Activated CD4-positive, alpha-beta T cell treated with anti-CD3 and anti-CD28 coated beads for 36 hours (primary cell): ENCODE measurements around the gene CAMKV. TPM values are rescaled to one million over a fixed set of nuclear protein-coding genes. Genes with fewer than 3 reads are reported as not detected.

Experiments
- ATAC-seq: fragments of 200-7000 bp; cut with Tn5 transposase; one replicate; pipeline ENCODE4 v1.10.0; 2021; ENCODE audit warnings: mild to moderate bottlenecking, moderate library complexity
- CTCF ChIA-PET: fragments of 350-600 bp; sonication (Branson Sonifier 250); formaldehyde crosslinking; loops from one replicate; lab custom pipeline; 2021; ENCODE audit warnings: antibody characterized with exemption; lab: Charles Lee
- POLR2A ChIA-PET: fragments of 350-600 bp; sonication (Branson Sonifier 250); formaldehyde crosslinking; loops from one replicate; lab custom pipeline; 2021; ENCODE audit warnings: antibody characterized with exemption, inconsistent platforms; lab: Charles Lee
- DNase-seq: peaks from one replicate; pipeline ENCODE4 v3.0.0-alpha.2; 2020
- H3K27ac Mint-ChIP-seq: one replicate; pipeline ENCODE4 v1.8.0; 2021; ENCODE audit warnings: mixed read lengths
- H3K27me3 Mint-ChIP-seq: one replicate; pipeline ENCODE4 v1.8.0; 2021; ENCODE audit warnings: mixed read lengths
- H3K36me3 Mint-ChIP-seq: one replicate; pipeline ENCODE4 v1.8.0; 2021; ENCODE audit warnings: low read depth, mixed read lengths
- H3K4me1 Mint-ChIP-seq: one replicate; pipeline ENCODE4 v1.8.0; 2021; ENCODE audit warnings: mixed read lengths
- H3K4me3 Mint-ChIP-seq: one replicate; pipeline ENCODE4 v1.8.0; 2021; ENCODE audit warnings: mild to moderate bottlenecking, moderate library complexity, mixed read lengths
- H3K9me3 Mint-ChIP-seq: one replicate; pipeline ENCODE4 v1.8.0; 2021; ENCODE audit warnings: low read depth, mixed read lengths
- intact Hi-C, 2 experiments: fragments of 100-400 bp; cut with DNase I in 1 of 2; cut with micrococcal nuclease in 1 of 2; formaldehyde crosslinking; loops; one replicate each; pipeline versions ENCODE4 v1.14.2 to v1.15.1; 2022 to 2024; cut with DNase I, micrococcal nuclease
- total RNA-seq, 2 experiments: library from RNA; stranded (reverse); gene quantifications; one replicate each; pipeline ENCODE4 v1.2.3, GENCODE V29; 2021

Gene CAMKV
- total RNA-seq, 2 experiments from 2014 or later: 1.1 to 1.3 TPM

DNA sequence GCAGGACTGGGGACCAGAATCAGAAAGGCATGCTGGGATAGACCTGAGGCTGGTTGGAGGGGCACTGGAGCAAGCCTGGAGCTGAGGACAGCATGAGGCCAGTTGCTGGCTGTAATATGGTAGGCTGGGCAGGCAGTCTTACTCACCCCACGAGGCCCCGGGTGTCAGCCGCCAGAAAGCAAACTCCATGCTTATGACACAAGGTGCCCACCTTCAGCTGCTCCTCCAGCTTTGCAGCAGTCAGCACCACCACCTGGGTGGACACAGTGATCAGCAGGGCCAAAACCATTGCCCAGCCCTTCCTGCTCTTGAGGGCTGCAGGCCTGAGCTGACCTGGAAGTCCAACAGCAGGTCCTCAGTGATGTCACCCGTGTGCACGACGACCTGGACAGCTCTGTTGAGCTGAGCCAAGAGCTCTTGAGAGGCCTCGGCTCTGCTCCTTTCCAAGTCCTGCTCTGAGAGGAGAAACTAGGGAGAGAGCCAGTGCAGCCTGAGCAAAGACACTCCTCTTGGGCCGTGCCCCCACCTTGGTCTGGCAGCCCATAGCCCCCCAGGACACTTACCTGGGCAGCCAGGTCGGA, 56.7 kb downstream of the CAMKV start:
- CTCF ChIA-PET: interaction anchor here (0.6 to 4.7 kb wide), 5 partner anchors 8 to 1142 kb away, joined by 3 to 27 read pairs (median 6); partner anchors contain the start of gene INKA1
- Mint-ChIP-seq H3K4me3 (peak overlapping the region; percentile 89), H3K9me3 (no peaks in the 10 kb centered on the region), H3K4me1 (peaks cover 14% of the 10 kb centered on the region), H3K27me3 (no peaks in the 10 kb centered on the region), H3K36me3 (peaks cover 10% of the 10 kb centered on the region), H3K27ac (peak overlapping the region; percentile 95)
- intact Hi-C loops: loop anchor here in 1 of 2 experiments (1.0 kb wide), 1 partner anchor 43 kb away; the partner anchor contains the start of gene TRAIP
- POLR2A ChIA-PET: interaction anchor here (0.6 to 2.4 kb wide), 4 partner anchors 9 to 1170 kb away, joined by 3 to 16 read pairs (median 3); partner anchors contain the start of gene INKA1
- no peak for DNase-seq
- ATAC-seq: peak; percentile 7

Other genes with a start within 250 kb of the CAMKV start
- 100 to 1,000 TPM; 110 to 137 TPM for gene APEH, start 195.6 kb downstream of the CAMKV start, total RNA-seq
- 1 to 10 TPM; 8.7 to 9.7 TPM for gene MST1, start 180.4 kb downstream of the CAMKV start, total RNA-seq
- gene RNF123, start 180.3 kb downstream of the CAMKV start, total RNA-seq: 10 to 100 TPM; 25.2 to 32.7 TPM
- gene AMIGO3, start 150.2 kb downstream of the CAMKV start, total RNA-seq: under 1 TPM in 1 of 2 experiments, not detected in 1; 0.07 TPM
- gene GMPPB, start 146.0 kb downstream of the CAMKV start, total RNA-seq: 10 to 100 TPM; 21.0 to 32.1 TPM
- 10 to 100 TPM; 29.1 to 31.0 TPM for gene IP6K1, start 83.4 kb downstream of the CAMKV start, total RNA-seq
- under 1 TPM in 1 of 2 experiments, not detected in 1; 0.32 TPM for gene CDHR4, start 70.0 kb downstream of the CAMKV start, total RNA-seq
- gene INKA1, start 66.6 kb downstream of the CAMKV start, total RNA-seq: under 1 TPM; 0.50 to 0.70 TPM
- 10 to 100 TPM; 85.5 to 85.7 TPM for gene UBA7, start 56.0 kb downstream of the CAMKV start, total RNA-seq
- 10 to 100 TPM; 25.1 to 28.1 TPM for gene TRAIP, start 13.3 kb downstream of the CAMKV start, total RNA-seq
- 1 to 10 TPM in 1 of 2 experiments, under 1 TPM in 1; 0.86 to 1.2 TPM for gene MST1R, start 34.0 kb upstream of the CAMKV start, total RNA-seq
- 1 to 10 TPM; 7.5 to 8.3 TPM for gene MON1A, start 59.9 kb upstream of the CAMKV start, total RNA-seq
- gene RBM6, start 70.2 kb upstream of the CAMKV start, total RNA-seq: 10 to 100 TPM; 69.3 to 75.1 TPM
- gene RBM5, start 219.0 kb upstream of the CAMKV start, total RNA-seq: 100 to 1,000 TPM; 118 to 131 TPM